Thyroid gland (tissue), 4 donors: ENCODE results near the gene PASK. TPM values are rescaled to one million over a fixed set of nuclear protein-coding genes. Genes with fewer than 3 reads are reported as not detected.

ENCODE experiments used
- DNase-seq, 2 donors: peaks; one replicate each; pipeline ENCODE4 v3.0.0-alpha.2; 2019
- H3K27ac ChIP-seq, 3 donors: fragments of 200-600 bp; sonication (generic); 1 replicate in 2 of 3; 2 replicates in 1 of 3; pipeline ENCODE4 v1.5.1; 2016 to 2019; ENCODE audit warnings: mild to moderate bottlenecking in 1 of 3, moderate library complexity in 1 of 3
- H3K27me3 ChIP-seq: fragments of 200-600 bp; sonication (generic); one replicate; pipeline ENCODE4 v1.5.1; 2019
- H3K36me3 ChIP-seq, 2 donors: fragments of 200-600 bp; sonication (generic); one replicate each; pipeline ENCODE4 v1.5.1; 2016 to 2019
- H3K4me1 ChIP-seq, 2 donors: fragments of 200-600 bp; sonication (generic); one replicate each; pipeline ENCODE4 v1.5.1; 2017 to 2019
- H3K4me3 ChIP-seq, 3 donors: fragments of 200-600 bp; sonication (generic); replicated peaks in 1 of 3; 1 replicate in 2 of 3; 2 replicates in 1 of 3; pipeline ENCODE4 v1.5.1; 2016; ENCODE audit warnings: mild to moderate bottlenecking in 1 of 3
- H3K9me3 ChIP-seq: fragments of 200-600 bp; sonication (generic); one replicate; pipeline ENCODE4 v1.5.1; 2017
- CTCF ChIP-seq, 6 experiments: fragments of 200-600 bp in 3 of 6; fragments of 450-650 bp in 3 of 6; sonication (generic) in 3 of 6; IDR thresholded peaks; one replicate each; pipeline ENCODE4 v1.5.1; 2016 to 2019; ENCODE audit warnings: antibody characterized with exemption in 6 of 6, mild to moderate bottlenecking in 2 of 6, inconsistent platforms in 1 of 6, moderate library complexity in 1 of 6
- POLR2A ChIP-seq, 2 donors: fragments of 450-650 bp; IDR thresholded peaks; one replicate each; pipeline ENCODE4 v1.6.1; 2017; ENCODE audit warnings: antibody characterized with exemption in 2 of 2, mild to moderate bottlenecking in 2 of 2, moderate library complexity in 1 of 2
- WGBS, 2 donors: methylation state at CpG; one replicate each; pipeline ENCODE4 v1.1.5; 2017; 5-methylcytosine and 5-hydroxymethylcytosine counted together
- intact Hi-C: fragments of 100-400 bp; cut with DNase I; formaldehyde crosslinking; loops from one replicate; pipeline ENCODE4 v1.15.1; 2023
- total RNA-seq, 4 donors: library from RNA; depleted of rRNA; stranded (reverse); fragments of >200 nt; gene quantifications; one replicate each; pipeline ENCODE4 v1.2.3, GENCODE V29; 2016

The PASK gene
- total RNA-seq, 4 donors from 2014 or later, result 7.0 to 29.4 (median 20.8) TPM

GRCh38 chr2:241185961-241186360, 36.7 kb upstream of the PASK start:
- TF ChIP-seq CTCF (IDR thresholded peaks at IDR 0.05) (no peak), POLR2A (IDR thresholded peaks at IDR 0.05) (no peak)
- WGBS, 2 donors, result 57 to 75% methylated on average over 4 to 11 of the region's 11 CpGs

GRCh38 chr2:241184901-241185300, 35.6 kb upstream of the PASK start:
- no peaks in the 10 kb centered on the region for H3K4me1 ChIP-seq
- intact Hi-C loops, result no loop called here
- no peaks in the 10 kb centered on the region for H3K9me3 ChIP-seq
- no peaks in the 10 kb centered on the region for H3K27me3 ChIP-seq
- 74 to 86% methylated on average over 9 of the region's 9 CpGs for WGBS, 2 donors
- H3K27ac ChIP-seq, result no peak overlapping the region
- peaks cover 0 to 8% of the 10 kb centered on the region in 2 donors for H3K36me3 ChIP-seq
- TF ChIP-seq CTCF (IDR thresholded peaks at IDR 0.05), result no peak
- TF ChIP-seq POLR2A (IDR thresholded peaks at IDR 0.05), result no peak
- DNase-seq, result no peak
- no peak overlapping the region for H3K4me3 ChIP-seq

More at GRCh38 chr2:241185961-241186360, 36.7 kb upstream of the PASK start:
- intact Hi-C loops, result no loop called here
- DNase-seq, result no peak
- Histone ChIP-seq H3K27ac (no peak overlapping the region), H3K36me3 (peaks cover 0 to 6% of the 10 kb centered on the region in 2 donors), H3K27me3 (no peaks in the 10 kb centered on the region), H3K4me1 (no peaks in the 10 kb centered on the region), H3K9me3 (no peaks in the 10 kb centered on the region), H3K4me3 (no peak overlapping the region)

- H3K36me3 ChIP-seq, result peaks cover 6 to 16% of the 10 kb centered on the region in 2 donors
- no peaks in the 10 kb centered on the region for H3K27me3 ChIP-seq
- H3K9me3 ChIP-seq, result no peaks in the 10 kb centered on the region
- no peak overlapping the region for H3K27ac ChIP-seq
- DNase-seq, result no peak
- intact Hi-C loops, result no loop called here
- H3K4me3 ChIP-seq, result no peak overlapping the region
- no peaks in the 10 kb centered on the region for H3K4me1 ChIP-seq
- TF ChIP-seq POLR2A (IDR thresholded peaks at IDR 0.05) (no peak), CTCF (IDR thresholded peaks at IDR 0.05) (no peak)
- 89 to 94% methylated on average over 9 of the region's 9 CpGs for WGBS, 2 donors
These were observed 33.9 kb upstream of the PASK start for GRCh38 chr2:241183221-241183620.

DNA sequence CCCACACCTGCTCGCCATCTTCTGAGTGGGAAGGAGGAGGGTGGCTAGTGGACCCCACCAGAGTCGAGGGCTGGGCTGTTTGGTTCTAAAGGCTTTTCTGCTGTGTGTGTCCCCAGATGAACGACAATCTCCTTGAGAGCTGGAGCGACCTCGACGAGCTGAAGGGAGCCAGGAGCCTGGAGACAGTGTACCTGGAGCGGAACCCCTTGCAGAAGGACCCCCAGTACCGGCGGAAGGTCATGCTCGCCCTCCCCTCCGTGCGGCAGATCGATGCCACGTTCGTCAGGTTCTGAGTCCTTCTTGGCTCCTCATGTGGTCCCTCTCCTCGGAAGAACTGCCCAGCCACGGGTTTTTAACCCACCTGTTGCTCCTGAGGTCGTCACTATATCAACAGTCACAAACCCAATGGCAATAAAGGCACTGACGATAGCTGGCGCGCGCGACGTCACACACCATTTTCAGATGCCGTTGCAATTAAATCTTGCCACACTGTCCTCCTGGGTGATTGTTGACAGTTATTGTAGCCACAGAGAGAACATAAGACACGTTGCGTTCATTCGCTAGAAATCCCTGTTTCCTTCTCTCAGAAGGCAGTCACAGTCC, 33.4 kb upstream of the PASK start:
- intact Hi-C loops, result no loop called here
- Histone ChIP-seq H3K4me3 (no peak overlapping the region), H3K27ac (no peak overlapping the region), H3K4me1 (no peaks in the 10 kb centered on the region), H3K27me3 (no peaks in the 10 kb centered on the region), H3K9me3 (no peaks in the 10 kb centered on the region), H3K36me3 (peaks cover 6 to 16% of the 10 kb centered on the region in 2 donors)
- TF ChIP-seq POLR2A (IDR thresholded peaks at IDR 0.05) (no peak), CTCF (IDR thresholded peaks at IDR 0.05) (no peak)
- DNase-seq, result no peak
- 91% methylated on average over 26 to 28 of the region's 28 CpGs for WGBS, 2 donors

GRCh38 chr2:241182126-241182525, 32.9 kb upstream of the PASK start:
- DNase-seq, result no peak
- H3K4me1 ChIP-seq, result no peaks in the 10 kb centered on the region
- WGBS, 2 donors, result 93 to 100% methylated on average over 2 to 3 of the region's 3 CpGs
- H3K9me3 ChIP-seq, result no peaks in the 10 kb centered on the region
- H3K27me3 ChIP-seq, result no peaks in the 10 kb centered on the region
- no peak for TF ChIP-seq POLR2A (IDR thresholded peaks at IDR 0.05)
- no peak for TF ChIP-seq CTCF (IDR thresholded peaks at IDR 0.05)
- no peak overlapping the region for H3K4me3 ChIP-seq
- intact Hi-C loops, result no loop called here
- H3K27ac ChIP-seq, result no peak overlapping the region
- peaks cover 6 to 16% of the 10 kb centered on the region in 2 donors for H3K36me3 ChIP-seq
